ENCODE results near the gene FAM234B.
A peak's percentile ranks its signal among the peaks of the same experiment; 100 is the strongest.

FAM234B gene

DNA sequence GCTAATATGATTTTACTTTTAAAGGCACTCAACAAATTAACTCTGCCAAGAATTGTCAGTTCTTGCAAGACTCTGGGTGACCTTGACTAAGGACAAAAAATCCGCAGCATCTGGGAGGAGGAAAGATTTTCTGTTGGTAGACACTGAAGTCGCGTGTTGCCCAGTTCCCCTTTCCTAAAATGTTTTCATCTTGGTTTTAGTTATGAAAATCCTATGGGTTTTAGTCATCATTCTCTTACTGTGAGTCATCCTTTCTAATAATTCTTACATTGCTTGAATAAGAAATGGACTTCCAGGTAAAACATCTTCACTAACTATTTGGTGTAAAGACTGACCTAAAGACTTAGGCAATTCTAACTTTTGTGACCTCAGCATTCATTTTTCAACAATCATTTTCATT lies 50.2 kb downstream of the FAM234B start:
- no peak for DNase-seq

DNA sequence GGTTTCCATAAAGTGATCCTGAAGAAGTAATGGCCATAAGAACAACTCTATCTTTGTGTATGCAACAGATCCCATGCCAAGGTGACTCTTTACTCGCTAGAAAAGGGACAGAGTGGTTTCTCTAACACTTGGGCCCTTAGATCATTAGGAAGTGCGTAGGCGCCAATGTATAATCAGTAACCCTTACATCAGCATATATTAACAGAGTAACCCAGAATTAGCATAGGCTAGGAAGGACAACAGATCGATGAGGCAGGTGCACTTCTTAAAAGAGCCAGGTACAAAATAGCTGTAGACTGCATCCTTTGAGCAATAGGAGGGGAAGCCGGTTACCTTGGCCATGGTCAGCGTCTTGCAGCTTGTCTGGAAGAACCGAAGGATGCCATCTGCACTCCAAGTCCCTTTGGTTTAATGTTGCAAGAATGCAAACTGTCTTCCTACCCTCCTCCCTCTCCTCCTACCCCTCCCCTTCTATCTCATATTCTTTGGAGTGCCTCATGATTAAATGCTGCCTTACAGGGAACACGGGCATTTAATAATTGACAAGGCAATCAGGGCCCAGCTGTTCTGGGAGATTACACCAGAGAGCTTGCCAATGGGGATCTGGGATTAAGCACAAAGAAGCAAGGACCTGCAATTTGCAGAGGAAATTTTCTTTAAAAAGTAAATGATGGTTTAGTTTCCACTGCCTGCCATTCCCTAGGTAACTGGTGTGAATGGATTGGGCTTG lies 51.2 kb downstream of the FAM234B start:
- DNase-seq = no peak

DNA sequence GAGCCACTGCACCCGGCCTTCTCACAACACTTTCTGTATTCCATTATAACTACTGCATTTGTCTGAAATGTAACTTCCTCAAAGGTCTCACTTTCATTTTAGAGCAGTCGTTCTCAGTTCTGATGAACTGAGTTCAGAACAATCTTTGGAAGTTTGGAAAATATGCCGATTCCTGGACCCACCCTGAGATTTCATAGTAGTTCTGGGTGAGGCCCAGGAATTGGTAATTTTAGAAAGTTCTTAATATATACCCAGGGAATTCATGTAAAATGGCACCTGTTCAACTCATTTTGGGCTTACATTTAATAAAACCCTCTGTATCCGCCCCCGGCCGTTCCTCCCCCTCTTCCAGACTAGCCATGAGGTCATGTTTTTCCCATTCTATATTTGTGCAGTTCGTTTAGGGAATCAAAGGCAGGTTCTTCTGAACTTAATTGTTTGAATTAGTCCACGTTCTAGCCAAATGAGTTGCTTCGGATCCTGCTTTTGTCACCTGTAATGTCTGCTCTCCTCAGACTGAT lies 53.4 kb downstream of the FAM234B start:
- DNase-seq = no peak

GRCh38 chr12:13099066-13099843 lies 55.1 kb downstream of the FAM234B start:
- DNase-seq = no peak

- no peak for DNase-seq
Observed at GRCh38 chr12:13099844-13100604, 55.8 kb downstream of the FAM234B start.

- no peak for DNase-seq
Observed at GRCh38 chr12:13100605-13100881, 56.4 kb downstream of the FAM234B start.

- DNase-seq = peak; percentile 69
Observed at GRCh38 chr12:13100882-13101769, 56.9 kb downstream of the FAM234B start.

GRCh38 chr12:13101821-13102375 lies 57.7 kb downstream of the FAM234B start:
- no peak for DNase-seq

DNA sequence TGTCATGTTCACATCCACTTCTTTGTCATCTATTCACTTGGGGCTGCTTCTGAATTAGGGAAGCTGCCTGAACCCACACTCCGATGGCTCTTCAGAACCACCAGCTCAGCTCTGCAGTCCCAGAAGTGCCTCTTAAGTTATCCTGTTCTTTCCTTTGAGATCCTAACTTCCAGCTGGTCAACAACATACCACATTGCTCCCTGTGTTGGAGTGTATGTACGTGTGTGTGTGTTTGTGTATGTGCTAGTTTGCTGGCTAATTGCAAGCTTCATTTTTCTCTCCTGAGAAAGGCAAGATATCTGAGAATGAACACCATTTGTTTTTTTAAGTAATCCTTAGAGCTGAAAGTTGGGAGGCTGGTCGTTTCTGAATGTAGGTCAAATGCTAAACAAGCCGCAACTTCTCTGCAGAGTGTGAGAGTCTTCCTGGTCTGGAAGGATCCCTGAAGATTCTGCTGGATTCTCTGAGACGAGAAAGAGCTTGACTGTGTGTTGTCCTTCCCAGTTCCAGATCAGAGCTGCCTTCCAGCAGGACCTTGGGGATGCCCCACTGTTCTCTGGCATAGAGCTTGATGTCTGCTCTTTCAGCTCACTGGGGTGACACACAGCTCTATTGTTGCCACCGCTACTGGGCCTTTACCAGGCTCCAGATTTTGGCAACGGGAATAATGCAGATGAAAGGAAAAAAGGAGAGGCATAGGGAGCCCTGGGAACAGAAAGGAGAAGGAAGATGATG lies 58.4 kb downstream of the FAM234B start:
- no peak for DNase-seq

DNA sequence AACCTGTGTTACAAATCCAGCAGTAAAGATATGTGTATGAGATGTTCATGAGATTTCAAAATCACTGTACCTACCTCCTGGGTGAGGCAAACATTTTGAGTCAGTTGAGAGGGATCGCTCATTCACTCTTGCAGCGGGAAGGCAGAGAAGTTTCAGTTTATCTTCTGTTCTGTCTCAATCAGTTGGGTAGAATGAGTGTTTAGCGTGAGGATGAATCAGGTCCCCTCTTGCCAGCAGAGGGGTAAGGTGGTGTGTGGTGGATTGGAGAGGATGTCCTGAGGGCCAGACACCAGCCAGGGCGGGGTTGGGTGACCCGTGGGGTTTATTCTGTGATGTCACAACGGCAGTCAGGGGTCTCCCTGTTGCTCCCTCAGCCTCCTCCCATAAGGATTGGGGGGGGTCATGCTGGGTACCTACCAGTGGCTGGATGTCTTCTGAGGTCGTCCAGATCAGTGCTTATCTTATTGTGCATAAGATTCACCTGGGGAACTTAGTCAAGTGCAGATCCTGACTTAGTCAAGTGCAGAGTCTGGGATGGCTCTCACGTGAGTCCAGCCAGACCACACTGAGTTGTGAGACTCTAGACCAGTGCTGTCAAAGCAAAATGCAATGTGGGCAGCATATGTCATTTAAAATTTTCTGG lies 59.3 kb downstream of the FAM234B start, which contains the start of gene GSG1:
TSS of gene GSG1 (minus strand) at position 277 of the 643 bp plus-strand sequence. CDS start at position 122, 155 bp downstream.
- no peak for DNase-seq

DNA sequence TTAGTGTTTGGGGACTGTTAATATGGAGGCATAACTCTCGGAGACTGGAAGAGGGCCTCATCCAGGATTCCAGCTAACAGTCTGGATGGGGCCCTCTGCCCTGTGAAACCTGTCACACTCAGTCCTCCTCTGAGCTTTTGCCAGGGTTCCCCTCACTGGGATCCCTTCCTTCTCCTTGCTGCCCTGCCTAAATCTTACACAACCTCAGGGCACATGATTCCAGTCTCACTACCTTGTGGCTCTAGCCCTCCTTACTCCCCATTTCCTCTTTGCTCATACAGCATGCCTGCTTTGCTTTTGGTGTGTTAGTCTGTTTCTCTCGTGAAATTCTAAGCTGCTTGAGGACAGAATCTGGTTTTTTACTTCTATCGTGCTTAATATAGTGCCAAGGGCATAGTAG lies 60.2 kb downstream of the FAM234B start:
- DNase-seq = no peak

- DNase-seq = no peak
Observed at GRCh38 chr12:13105781-13106180, 61.6 kb downstream of the FAM234B start.

DNA sequence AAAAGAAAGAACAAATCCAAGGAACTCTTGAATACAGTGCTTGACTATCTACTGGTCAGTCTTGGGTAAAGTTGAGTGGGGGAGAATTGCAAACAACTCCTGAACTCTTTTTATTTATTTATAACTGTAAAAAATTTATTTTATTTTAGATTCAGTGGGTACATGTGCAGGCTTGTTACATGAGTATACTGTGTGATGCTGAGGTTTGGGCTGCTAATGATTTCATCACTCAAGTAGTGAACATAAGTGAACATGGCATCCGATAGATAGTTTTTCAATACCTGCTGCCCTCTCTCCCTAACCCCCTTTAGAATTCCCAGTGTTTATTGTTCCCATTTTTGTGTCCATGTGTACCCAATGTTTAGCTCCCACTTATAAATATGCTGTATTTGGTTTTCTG lies 62.5 kb downstream of the FAM234B start:
- DNase-seq = no peak

DNA sequence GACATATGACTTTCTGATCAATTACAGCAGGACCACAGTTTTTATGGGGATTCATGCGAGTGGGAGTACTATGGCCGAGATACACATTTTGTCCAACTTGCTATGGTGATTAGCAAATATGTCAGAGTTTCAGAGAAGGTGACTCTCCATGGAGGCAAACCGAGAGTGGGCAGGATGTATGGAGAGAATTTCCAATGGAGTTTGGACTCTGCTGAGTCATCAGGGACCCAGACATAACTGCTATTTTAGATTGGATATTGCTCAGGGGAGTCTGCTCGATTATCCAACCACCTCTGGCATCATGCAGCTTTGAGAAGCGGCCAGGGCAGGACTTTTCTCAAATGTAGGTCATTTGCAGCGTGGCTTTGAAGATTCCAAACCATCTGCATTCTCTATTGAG lies 68.8 kb downstream of the FAM234B start:
- DNase-seq = no peak

- DNase-seq = no peak
Observed at GRCh38 chr12:13114251-13115052, 70.3 kb downstream of the FAM234B start.

GRCh38 chr12:13116259-13116658 lies 72.1 kb downstream of the FAM234B start:
- no peak for DNase-seq

GRCh38 chr12:13117029-13117428 lies 72.8 kb downstream of the FAM234B start:
- DNase-seq = no peak

DNA sequence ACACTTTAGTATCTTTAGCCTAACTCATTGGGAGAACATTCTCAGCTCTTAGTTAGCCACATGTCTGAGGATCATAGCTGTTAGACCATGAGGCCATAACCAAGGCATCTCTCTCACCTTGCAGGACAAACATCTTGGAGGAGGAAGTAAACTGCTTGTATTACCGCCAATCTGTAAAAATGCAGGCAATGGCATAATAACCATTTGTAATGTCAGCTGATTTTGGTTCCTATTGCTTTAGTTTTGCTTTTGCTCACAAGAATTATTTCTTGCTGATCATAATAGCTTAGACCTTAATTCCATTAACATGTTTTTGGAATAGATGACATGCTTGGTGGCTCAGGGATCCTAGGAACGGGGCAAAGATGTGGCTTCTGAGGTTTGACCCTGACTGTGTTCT lies 75.6 kb downstream of the FAM234B start:
- no peak for DNase-seq

GRCh38 chr12:13120413-13120812 lies 76.2 kb downstream of the FAM234B start:
- no peak for DNase-seq

DNA sequence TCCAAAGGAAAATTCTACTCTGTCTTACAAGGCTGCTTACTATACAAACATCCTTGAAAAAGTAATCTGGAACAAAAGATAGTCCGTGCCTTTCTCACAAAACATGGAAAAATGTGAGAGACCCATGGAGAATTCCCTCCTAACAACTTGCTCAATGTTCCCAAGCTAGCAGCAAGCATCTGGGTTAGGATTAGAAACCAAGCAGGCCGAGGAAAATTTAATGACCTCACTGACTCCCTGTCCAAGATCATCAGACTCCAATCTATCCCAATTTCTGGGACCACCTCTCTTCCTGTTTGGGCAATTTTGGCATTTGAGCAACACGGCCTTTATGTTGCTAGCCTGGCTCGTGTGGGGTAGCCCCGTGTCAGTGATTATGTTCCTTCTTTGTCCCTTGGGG lies 77.4 kb downstream of the FAM234B start:
- DNase-seq = no peak
